IMR-90 (cell line): ENCODE results near the gene TTF1. TPM values are rescaled to one million over a fixed set of nuclear protein-coding genes. Genes with fewer than 3 reads are reported as not detected.

Experiments
- ATAC-seq: fragments of 200-7000 bp; cut with Tn5 transposase; 2 replicates; pipeline ENCODE4 v1.9.1; 2020; ENCODE audit warnings: low read depth, mild to moderate bottlenecking, moderate library complexity
- BruUV-seq: library from RNA; stranded (reverse); fragments of 400-500 nt; replicated peaks from 2 replicates; lab custom pipeline; 2021; lab: Mats Ljungman, UMichigan
- CTCF ChIA-PET: fragments of 300-600 bp; formaldehyde crosslinking; extraction: SDS; loops from one replicate; lab custom pipeline; 2021; ENCODE audit warnings: antibody characterized with exemption; lab: Yijun Ruan, JAX
- POLR2A ChIA-PET: fragments of 300-600 bp; sonication (Branson Sonifier 250); formaldehyde crosslinking; loops from one replicate; lab custom pipeline; 2022; ENCODE audit warnings: antibody characterized with exemption; ENCODE audit not compliant: unreplicated experiment; lab: Charles Lee
- DNase-seq: peaks from one replicate; pipeline ENCODE4 v3.0.0; 2013
- H2AFZ ChIP-seq: replicated peaks from 2 replicates; pipeline ENCODE3; 2013; ENCODE audit warnings: low read length, mild to moderate bottlenecking; ENCODE audit not compliant: poor library complexity
- H2AK5ac ChIP-seq: 2 replicates; pipeline ENCODE4 v1.6.1; 2013; ENCODE audit warnings: low read depth, low read length, inconsistent platforms
- H2AK9ac ChIP-seq: replicated peaks from 2 replicates; pipeline ENCODE3; 2013; ENCODE audit warnings: mild to moderate bottlenecking, low read depth, low read length, moderate library complexity; ENCODE audit not compliant: poor library complexity
- H2BK120ac ChIP-seq: 2 replicates; pipeline ENCODE4 v1.6.1; 2013; ENCODE audit warnings: low read depth, low read length, inconsistent platforms
- H2BK15ac ChIP-seq: 3 replicates; pipeline ENCODE4 v1.6.1; 2013; ENCODE audit warnings: low read depth, low read length, inconsistent platforms
- H2BK20ac ChIP-seq: 2 replicates; pipeline ENCODE4 v1.6.1; 2013; ENCODE audit warnings: low read depth, mild to moderate bottlenecking, inconsistent platforms, low read length, moderate library complexity
- H2BK5ac ChIP-seq: 2 replicates; pipeline ENCODE4 v1.6.1; 2013; ENCODE audit warnings: mild to moderate bottlenecking, low read depth, low read length, inconsistent platforms; ENCODE audit not compliant: poor library complexity, severe bottlenecking
- H3K14ac ChIP-seq: replicated peaks from 2 replicates; pipeline ENCODE4 v1.6.1; 2013; ENCODE audit warnings: low read depth, low read length, inconsistent platforms
- H3K18ac ChIP-seq: 2 replicates; pipeline ENCODE4 v1.6.1; 2013; ENCODE audit warnings: low read depth, low read length, control low read depth
- H3K23ac ChIP-seq: 2 replicates; pipeline ENCODE4 v1.6.1; 2013; ENCODE audit warnings: low read depth, low read length, inconsistent platforms
- H3K27ac ChIP-seq: 2 replicates; pipeline ENCODE4 v1.5.1; 2013; ENCODE audit warnings: mild to moderate bottlenecking, control low read depth, low read length; ENCODE audit not compliant: insufficient read depth
- H3K27me3 ChIP-seq: 2 replicates; pipeline ENCODE4 v1.6.1; 2013; ENCODE audit warnings: low read length; ENCODE audit not compliant: control insufficient read depth, insufficient read depth
- H3K36me3 ChIP-seq: 2 replicates; pipeline ENCODE4 v1.6.1; 2013; ENCODE audit warnings: low read length, mixed read lengths; ENCODE audit not compliant: control insufficient read depth, insufficient read depth
- H3K4ac ChIP-seq: 2 replicates; pipeline ENCODE4 v1.6.1; 2013; ENCODE audit warnings: low read depth, low read length, inconsistent platforms
- H3K4me1 ChIP-seq: 2 replicates; pipeline ENCODE4 v1.6.1; 2013; ENCODE audit warnings: low read length, mixed read lengths; ENCODE audit not compliant: control insufficient read depth, insufficient read depth
- H3K4me2 ChIP-seq: 2 replicates; pipeline ENCODE4 v1.6.1; 2013; ENCODE audit warnings: low read depth, mild to moderate bottlenecking, control low read depth, low read length, moderate library complexity
- H3K4me3 ChIP-seq: 2 replicates; pipeline ENCODE4 v1.5.1; 2013; ENCODE audit warnings: low read depth, mild to moderate bottlenecking, control low read depth, low read length, moderate library complexity; ENCODE audit not compliant: insufficient read depth
- H3K56ac ChIP-seq: 2 replicates; pipeline ENCODE4 v1.6.1; 2013; ENCODE audit warnings: low read length, inconsistent platforms; ENCODE audit not compliant: insufficient read depth; ENCODE audit errors: extremely low read depth
- H3K79me1 ChIP-seq, 2 experiments: 2 replicates each; pipeline ENCODE4 v1.6.1; 2013; ENCODE audit warnings: low read length in 2 of 2, inconsistent platforms in 1 of 2, low read depth in 1 of 2
- H3K9ac ChIP-seq: 2 replicates; pipeline ENCODE4 v1.6.1; 2013; ENCODE audit warnings: low read depth, low read length, control low read depth
- H3K9me1 ChIP-seq: 2 replicates; pipeline ENCODE4 v1.6.1; 2013; ENCODE audit warnings: low read length, inconsistent platforms; ENCODE audit not compliant: insufficient read depth
- H3K9me3 ChIP-seq: 2 replicates; pipeline ENCODE4 v1.6.1; 2013; ENCODE audit warnings: low read length; ENCODE audit not compliant: control insufficient read depth, insufficient read depth
- H4K20me1 ChIP-seq: 2 replicates; pipeline ENCODE4 v1.6.1; 2013; ENCODE audit warnings: low read length, inconsistent platforms; ENCODE audit not compliant: insufficient read depth
- H4K5ac ChIP-seq: 2 replicates; pipeline ENCODE4 v1.6.1; 2013; ENCODE audit warnings: mild to moderate bottlenecking, low read depth, low read length, control low read depth
- H4K8ac ChIP-seq, 2 experiments: 2 replicates each; pipeline ENCODE4 v1.6.1; 2013; ENCODE audit warnings: low read depth in 2 of 2, low read length in 2 of 2, control low read depth in 1 of 2, inconsistent platforms in 1 of 2
- H4K91ac ChIP-seq: 2 replicates; pipeline ENCODE4 v1.6.1; 2013; ENCODE audit warnings: low read depth, low read length, inconsistent platforms; ENCODE audit not compliant: insufficient read depth
- BHLHE40 ChIP-seq: fragments of 150-350 bp; IDR thresholded peaks from 2 replicates; pipeline ENCODE4 v1.6.1; 2016; ENCODE audit warnings: mild to moderate bottlenecking, low read depth, low read length
- CEBPB ChIP-seq: IDR thresholded peaks from 2 replicates; pipeline ENCODE4 v1.6.1; 2012; ENCODE audit warnings: low read depth, low read length, improper control_type of control experiment
- CHD1 ChIP-seq: IDR thresholded peaks from 2 replicates; pipeline ENCODE4 v1.6.1; 2012; ENCODE audit warnings: low read depth, low read length, improper control_type of control experiment
- FOS ChIP-seq: fragments of 150-350 bp; IDR thresholded peaks from 2 replicates; pipeline ENCODE4 v1.6.1; 2016; ENCODE audit warnings: low read depth, low read length
- MAFK ChIP-seq: IDR thresholded peaks from 2 replicates; pipeline ENCODE4 v1.6.1; 2012; ENCODE audit warnings: low read depth, low read length, improper control_type of control experiment
- MAZ ChIP-seq: IDR thresholded peaks from 2 replicates; pipeline ENCODE4 v1.6.1; 2012; ENCODE audit warnings: low read depth, mild to moderate bottlenecking, low read length, improper control_type of control experiment, moderate library complexity, borderline replicate concordance
- MXI1 ChIP-seq: IDR thresholded peaks from 2 replicates; pipeline ENCODE4 v1.6.1; 2012; ENCODE audit warnings: low read depth, mild to moderate bottlenecking, low read length, moderate library complexity, borderline replicate concordance
- NFE2L2 ChIP-seq: fragments of 150-350 bp; IDR thresholded peaks from 2 replicates; pipeline ENCODE4 v1.6.1; 2016; ENCODE audit warnings: low read depth, mild to moderate bottlenecking, low read length
- POLR2A ChIP-seq: IDR thresholded peaks from 2 replicates; pipeline ENCODE4 v1.6.1; 2012; ENCODE audit warnings: mild to moderate bottlenecking, low read depth, low read length
- RAD21 ChIP-seq: IDR thresholded peaks from 2 replicates; pipeline ENCODE4 v1.6.1; 2012; ENCODE audit warnings: low read length, improper control_type of control experiment
- RCOR1 ChIP-seq: IDR thresholded peaks from 2 replicates; pipeline ENCODE4 v1.6.1; 2012; ENCODE audit warnings: mild to moderate bottlenecking, low read length, improper control_type of control experiment; ENCODE audit not compliant: insufficient replicate concordance
- RFX5 ChIP-seq: IDR thresholded peaks from 2 replicates; pipeline ENCODE4 v1.8.0; 2012; ENCODE audit warnings: low read depth, mild to moderate bottlenecking, low read length, moderate library complexity
- SMC3 ChIP-seq: fragments of 150-350 bp; IDR thresholded peaks from 2 replicates; pipeline ENCODE4 v1.6.1; 2016; ENCODE audit warnings: low read depth, mild to moderate bottlenecking, antibody characterized with exemption, low read length, moderate library complexity
- WGBS, 2 experiments: methylation state at CpG; one replicate each; pipeline versions ENCODE4 v1.1.5 to v1.1.7; 2013; ENCODE audit warnings: missing lambda C conversion rate in 2 of 2; ENCODE audit not compliant: insufficient read length in 1 of 2; ENCODE audit errors: extremely low coverage in 2 of 2; 5-methylcytosine and 5-hydroxymethylcytosine counted together
- dilution Hi-C: fragments of 300-500 bp; cut with HindIII; formaldehyde crosslinking; loops from one replicate; pipeline ENCODE4 v1.14.3; 2018; ENCODE audit warnings: low sequenced_read_pairs; ENCODE audit not compliant: unreplicated experiment
- in situ Hi-C: fragments of 300-500 bp; cut with MboI; formaldehyde crosslinking; loops from 3 replicates; pipeline ENCODE4 v1.14.3; 2019; ENCODE audit warnings: low sequenced_read_pairs, inconsistent platforms, mixed read lengths
- intact Hi-C: fragments of 100-400 bp; cut with micrococcal nuclease; formaldehyde crosslinking; loops from 2 replicates; pipeline ENCODE4 v1.10.0; 2022
- polyA plus RNA-seq, 3 experiments: library from polyadenylated mRNA; depleted of rRNA; stranded (reverse); fragments of >200 nt; gene quantifications; 2 replicates each; pipeline ENCODE4 v1.2.3, GENCODE V29; 2012; ENCODE audit warnings: low replicate concordance in 1 of 3
- total RNA-seq: library from RNA; depleted of rRNA; stranded (reverse); fragments of >200 nt; gene quantifications from 2 replicates; pipeline ENCODE4 v1.2.3, GENCODE V29; 2012
- TF ChIP-seq, protein P1 (sequence below): fragments of 150-350 bp; IDR thresholded peaks from 2 replicates; pipeline ENCODE4 v1.6.1; 2017; ENCODE audit warnings: mild to moderate bottlenecking, antibody characterized with exemption, low read length, low read depth
- TF ChIP-seq, protein P2 (sequence below): conservative IDR thresholded peaks from 2 replicates; pipeline ENCODE4 v1.5.1; 2012; ENCODE audit warnings: mild to moderate bottlenecking, low read depth, low read length, improper control_type of control experiment
- TF ChIP-seq, protein P3 (sequence below): fragments of 150-350 bp; IDR thresholded peaks from 2 replicates; pipeline ENCODE4 v1.6.1; 2016; ENCODE audit warnings: low read depth, mild to moderate bottlenecking, low read length, moderate library complexity, borderline replicate concordance

The TTF1 gene
- total and polyA plus RNA-seq, 2 of the 4 experiments (the other 2 are of a cell fraction), result 6.5 to 12.0 TPM

DNA sequence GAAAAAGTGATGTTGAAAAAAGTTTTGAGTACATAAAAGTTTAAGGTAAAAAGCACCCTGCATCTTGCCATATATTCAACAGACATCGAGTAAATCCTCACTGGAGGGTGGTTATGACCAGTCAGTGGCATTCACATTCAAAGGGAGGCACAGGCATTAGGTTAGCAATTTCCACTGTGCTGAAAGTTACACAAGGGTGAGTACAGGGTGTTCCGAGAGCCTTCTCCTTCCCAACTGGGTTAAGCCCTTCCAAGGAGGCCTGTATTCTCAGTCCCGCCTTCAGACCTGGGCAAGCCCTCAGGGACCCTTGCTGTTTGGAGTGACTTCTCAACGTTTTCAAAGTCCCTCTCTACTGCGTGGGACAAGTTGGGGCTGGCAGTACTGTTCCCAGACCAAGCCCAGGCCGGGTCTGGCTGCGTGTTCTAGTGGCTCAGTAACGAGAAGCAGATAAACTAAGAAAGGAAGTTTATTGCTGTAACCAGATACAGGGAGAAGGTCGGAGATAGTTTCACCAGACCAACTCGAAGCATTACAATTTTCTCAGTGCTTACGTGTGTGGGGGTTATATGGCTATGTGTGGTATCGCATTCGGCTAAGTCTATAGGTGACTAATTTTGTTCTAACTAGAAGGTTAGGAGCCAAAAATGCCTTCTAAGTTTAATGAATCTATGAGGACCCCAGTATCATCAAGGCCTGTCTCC lies 38.9 kb downstream of the TTF1 start:
- peaks cover 3% of the 10 kb centered on the region; the same call in 1 of the 2 replicates for H3K9me1 ChIP-seq
- no peaks in the 10 kb centered on the region for H3K9me3 ChIP-seq
- H3K27me3 ChIP-seq, result 0 out of 2 replicates have a peak, but pooled peaks cover 3% of the 10 kb centered on the region
- H3K56ac ChIP-seq, result no peak overlapping the region
- H3K4ac ChIP-seq, result no peak overlapping the region
- no peak overlapping the region for H3K4me2 ChIP-seq
- H2BK5ac ChIP-seq, result no peak overlapping the region
- no peak for DNase-seq
- H4K20me1 ChIP-seq, result no peaks in the 10 kb centered on the region
- no peak overlapping the region for H2AFZ ChIP-seq
- ChIA-PET CTCF (no interaction called here), POLR2A (no interaction called here)
- BruUV-seq, result no TSS peak
- no peak overlapping the region for H3K4me3 ChIP-seq
- H3K36me3 ChIP-seq, result no peaks in the 10 kb centered on the region
- H2AK9ac ChIP-seq, result no peak overlapping the region
- H4K5ac ChIP-seq, result no peak overlapping the region
- dilution Hi-C loops (no loop called here), in situ Hi-C loops (no loop called here), intact Hi-C loops (no loop called here)
- 79% methylated on average over 4 of the region's 13 CpGs; no CpG with 5 or more reads in 1 of the 2 experiments for WGBS, 2 experiments
- no peak for ATAC-seq
- no peak overlapping the region for H3K23ac ChIP-seq
- no peak overlapping the region for H2BK20ac ChIP-seq
- H4K91ac ChIP-seq, result no peak overlapping the region
- no peak overlapping the region for H2BK120ac ChIP-seq
- H2AK5ac ChIP-seq, result no peak overlapping the region
- no peak overlapping the region for H3K27ac ChIP-seq
- no peak overlapping the region for H3K14ac ChIP-seq
- TF ChIP-seq FOS (no peak), NFE2L2 (no peak), MAZ (no peak), CHD1 (no peak), POLR2A (no peak), CEBPB (no peak), RAD21 (no peak), SMC3 (no peak), BHLHE40 (no peak), RFX5 (no peak), RCOR1 (no peak), MAFK (no peak), MXI1 (no peak)
- TF ChIP-seq, protein P1, sequence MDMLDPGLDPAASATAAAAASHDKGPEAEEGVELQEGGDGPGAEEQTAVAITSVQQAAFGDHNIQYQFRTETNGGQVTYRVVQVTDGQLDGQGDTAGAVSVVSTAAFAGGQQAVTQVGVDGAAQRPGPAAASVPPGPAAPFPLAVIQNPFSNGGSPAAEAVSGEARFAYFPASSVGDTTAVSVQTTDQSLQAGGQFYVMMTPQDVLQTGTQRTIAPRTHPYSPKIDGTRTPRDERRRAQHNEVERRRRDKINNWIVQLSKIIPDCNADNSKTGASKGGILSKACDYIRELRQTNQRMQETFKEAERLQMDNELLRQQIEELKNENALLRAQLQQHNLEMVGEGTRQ, result no peak
- TF ChIP-seq, protein P2, sequence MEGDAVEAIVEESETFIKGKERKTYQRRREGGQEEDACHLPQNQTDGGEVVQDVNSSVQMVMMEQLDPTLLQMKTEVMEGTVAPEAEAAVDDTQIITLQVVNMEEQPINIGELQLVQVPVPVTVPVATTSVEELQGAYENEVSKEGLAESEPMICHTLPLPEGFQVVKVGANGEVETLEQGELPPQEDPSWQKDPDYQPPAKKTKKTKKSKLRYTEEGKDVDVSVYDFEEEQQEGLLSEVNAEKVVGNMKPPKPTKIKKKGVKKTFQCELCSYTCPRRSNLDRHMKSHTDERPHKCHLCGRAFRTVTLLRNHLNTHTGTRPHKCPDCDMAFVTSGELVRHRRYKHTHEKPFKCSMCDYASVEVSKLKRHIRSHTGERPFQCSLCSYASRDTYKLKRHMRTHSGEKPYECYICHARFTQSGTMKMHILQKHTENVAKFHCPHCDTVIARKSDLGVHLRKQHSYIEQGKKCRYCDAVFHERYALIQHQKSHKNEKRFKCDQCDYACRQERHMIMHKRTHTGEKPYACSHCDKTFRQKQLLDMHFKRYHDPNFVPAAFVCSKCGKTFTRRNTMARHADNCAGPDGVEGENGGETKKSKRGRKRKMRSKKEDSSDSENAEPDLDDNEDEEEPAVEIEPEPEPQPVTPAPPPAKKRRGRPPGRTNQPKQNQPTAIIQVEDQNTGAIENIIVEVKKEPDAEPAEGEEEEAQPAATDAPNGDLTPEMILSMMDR, result no peak
- TF ChIP-seq, protein P3, sequence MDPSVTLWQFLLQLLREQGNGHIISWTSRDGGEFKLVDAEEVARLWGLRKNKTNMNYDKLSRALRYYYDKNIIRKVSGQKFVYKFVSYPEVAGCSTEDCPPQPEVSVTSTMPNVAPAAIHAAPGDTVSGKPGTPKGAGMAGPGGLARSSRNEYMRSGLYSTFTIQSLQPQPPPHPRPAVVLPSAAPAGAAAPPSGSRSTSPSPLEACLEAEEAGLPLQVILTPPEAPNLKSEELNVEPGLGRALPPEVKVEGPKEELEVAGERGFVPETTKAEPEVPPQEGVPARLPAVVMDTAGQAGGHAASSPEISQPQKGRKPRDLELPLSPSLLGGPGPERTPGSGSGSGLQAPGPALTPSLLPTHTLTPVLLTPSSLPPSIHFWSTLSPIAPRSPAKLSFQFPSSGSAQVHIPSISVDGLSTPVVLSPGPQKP, result no peak
- no peak overlapping the region for H3K9ac ChIP-seq
- no peak overlapping the region for H4K8ac ChIP-seq
- H3K18ac ChIP-seq, result no peak overlapping the region
- H2BK15ac ChIP-seq, result no peak overlapping the region
- peaks cover 3% of the 10 kb centered on the region for H3K4me1 ChIP-seq
- H3K79me1 ChIP-seq, result no peaks in the 10 kb centered on the region
